Breast epithelium (tissue), 3 donors: ENCODE data around the gene FAM20B.

Experiments used
- POLR2A ChIP-seq: fragments of 450-650 bp; IDR thresholded peaks from one replicate; pipeline ENCODE4 v1.6.1; 2016; ENCODE audit warnings: antibody characterized with exemption, mild to moderate bottlenecking, moderate library complexity
- POLR2AphosphoS5 ChIP-seq, 3 donors: sonication (generic); formaldehyde crosslinking; IDR thresholded peaks; one replicate each; pipeline ENCODE4 v1.6.1; 2017; ENCODE audit warnings: antibody characterized with exemption in 3 of 3
- TF ChIP-seq, protein P1 (sequence below), 3 donors: fragments of 450-650 bp; IDR thresholded peaks; one replicate each; pipeline ENCODE4 v1.5.1; 2016 to 2017; ENCODE audit warnings: antibody characterized with exemption in 3 of 3, mild to moderate bottlenecking in 3 of 3, moderate library complexity in 3 of 3

DNA sequence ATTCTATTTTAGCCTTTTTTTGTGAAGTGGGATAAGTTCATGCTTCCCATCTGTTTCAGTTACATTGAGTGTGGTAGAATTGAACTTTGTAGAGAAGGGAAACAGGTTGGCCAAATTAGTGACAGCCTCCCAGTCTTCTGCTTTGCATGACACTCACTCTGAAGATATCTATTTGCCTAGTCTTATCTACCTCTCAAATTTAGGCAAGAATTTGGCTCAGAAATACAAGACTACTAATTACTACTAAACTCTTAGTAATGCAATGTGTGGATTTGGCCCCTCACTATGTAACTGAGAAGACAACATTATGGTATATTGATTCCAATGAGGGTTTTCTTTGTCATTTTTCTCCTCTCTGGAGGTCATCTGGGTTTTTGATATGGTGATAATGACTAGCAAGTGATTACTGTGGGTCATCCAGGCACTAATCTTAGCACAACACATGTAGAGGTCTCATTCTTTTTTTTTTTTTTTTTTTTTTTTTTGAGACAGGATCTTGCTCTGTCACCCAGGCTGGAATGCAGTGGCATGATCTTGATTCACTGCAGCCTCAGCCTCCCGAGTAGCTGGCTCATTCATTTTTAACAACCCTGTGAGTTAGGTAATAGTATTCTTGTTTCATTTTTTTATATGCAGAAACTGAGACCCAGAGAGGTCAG, 6.3 kb downstream of the FAM20B start:
- TF ChIP-seq POLR2A (no peak), POLR2AphosphoS5 (IDR thresholded peaks at IDR 0.05) (no peak)
- TF ChIP-seq, protein P1, sequence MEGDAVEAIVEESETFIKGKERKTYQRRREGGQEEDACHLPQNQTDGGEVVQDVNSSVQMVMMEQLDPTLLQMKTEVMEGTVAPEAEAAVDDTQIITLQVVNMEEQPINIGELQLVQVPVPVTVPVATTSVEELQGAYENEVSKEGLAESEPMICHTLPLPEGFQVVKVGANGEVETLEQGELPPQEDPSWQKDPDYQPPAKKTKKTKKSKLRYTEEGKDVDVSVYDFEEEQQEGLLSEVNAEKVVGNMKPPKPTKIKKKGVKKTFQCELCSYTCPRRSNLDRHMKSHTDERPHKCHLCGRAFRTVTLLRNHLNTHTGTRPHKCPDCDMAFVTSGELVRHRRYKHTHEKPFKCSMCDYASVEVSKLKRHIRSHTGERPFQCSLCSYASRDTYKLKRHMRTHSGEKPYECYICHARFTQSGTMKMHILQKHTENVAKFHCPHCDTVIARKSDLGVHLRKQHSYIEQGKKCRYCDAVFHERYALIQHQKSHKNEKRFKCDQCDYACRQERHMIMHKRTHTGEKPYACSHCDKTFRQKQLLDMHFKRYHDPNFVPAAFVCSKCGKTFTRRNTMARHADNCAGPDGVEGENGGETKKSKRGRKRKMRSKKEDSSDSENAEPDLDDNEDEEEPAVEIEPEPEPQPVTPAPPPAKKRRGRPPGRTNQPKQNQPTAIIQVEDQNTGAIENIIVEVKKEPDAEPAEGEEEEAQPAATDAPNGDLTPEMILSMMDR (IDR thresholded peaks at IDR 0.05), result no peak
